GM06990 (cell line): ENCODE measurements around the gene SDCCAG8.

ENCODE experiments used
- DNase-seq: peaks from one replicate; pipeline ENCODE4 v3.0.0-alpha.2; 2011; ENCODE audit not compliant: insufficient read length; ENCODE audit errors: extremely low read depth
- H3K27me3 ChIP-seq: replicated peaks from 2 replicates; pipeline ENCODE4 v1.6.0; 2011; ENCODE audit warnings: low read length; ENCODE audit not compliant: control insufficient read depth, insufficient read depth
- H3K36me3 ChIP-seq: 2 replicates; pipeline ENCODE4 v1.5.1; 2011; ENCODE audit warnings: low read length; ENCODE audit not compliant: control insufficient read depth, insufficient read depth
- H3K4me3 ChIP-seq: replicated peaks from 2 replicates; pipeline ENCODE4 v1.5.1; 2011; ENCODE audit warnings: low read depth, mild to moderate bottlenecking, control low read depth, low read length
- CTCF ChIP-seq: IDR thresholded peaks from 2 replicates; pipeline ENCODE4 v1.5.1; 2011; ENCODE audit warnings: low read length, control low read depth, mild to moderate bottlenecking, inconsistent platforms; ENCODE audit not compliant: insufficient read depth, poor library complexity, severe bottlenecking

The SDCCAG8 gene

GRCh38 chr1:243434594-243434993 is 178.8 kb downstream of the SDCCAG8 start:
- no peaks in the 10 kb centered on the region for H3K27me3 ChIP-seq
- no peak overlapping the region for H3K4me3 ChIP-seq
- no peak for DNase-seq
- TF ChIP-seq CTCF, result no peak
- no peaks in the 10 kb centered on the region for H3K36me3 ChIP-seq

DNA sequence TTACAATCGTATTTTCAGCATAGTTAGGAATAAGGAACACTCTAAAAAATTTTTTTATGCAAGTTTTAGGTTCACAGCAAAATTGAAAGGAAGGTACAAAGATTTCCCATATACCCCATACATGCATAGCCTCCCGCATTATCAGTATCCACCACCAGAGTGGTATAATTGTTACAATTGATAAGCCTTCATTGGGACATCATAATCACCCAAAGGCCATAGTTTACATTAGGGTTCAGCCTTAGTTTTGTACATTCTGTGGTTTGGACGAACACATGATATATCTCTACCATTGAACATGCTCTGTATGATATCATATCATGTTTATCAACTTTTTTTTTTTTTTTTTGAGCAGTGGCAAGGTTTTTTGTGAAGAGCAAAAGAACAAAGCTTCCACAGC is 180.0 kb downstream of the SDCCAG8 start:
- no peak for DNase-seq
- Histone ChIP-seq H3K27me3 (no peaks in the 10 kb centered on the region), H3K36me3 (no peaks in the 10 kb centered on the region), H3K4me3 (no peak overlapping the region)
- no peak for TF ChIP-seq CTCF

DNA sequence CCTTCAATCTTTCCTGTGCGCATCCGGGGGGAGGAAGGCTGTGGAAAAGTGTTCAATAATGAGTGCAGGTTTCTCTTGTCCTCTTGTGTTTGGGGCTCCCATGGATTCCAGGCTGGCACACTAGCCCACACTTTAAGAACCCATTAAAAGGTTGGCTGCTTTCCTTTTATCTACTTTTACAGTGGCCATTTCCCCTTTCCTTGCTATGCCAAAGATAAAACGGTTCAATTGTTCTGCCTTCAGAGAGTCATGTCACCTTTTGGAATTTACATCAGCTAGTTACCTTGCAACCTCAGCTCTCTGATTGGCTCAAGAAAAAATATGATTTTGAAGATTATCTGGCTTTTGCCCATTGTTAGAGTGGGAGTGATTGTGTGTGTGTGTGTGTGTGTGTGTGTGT is 182.3 kb downstream of the SDCCAG8 start:
- TF ChIP-seq CTCF, result no peak
- DNase-seq, result no peak
- H3K27me3 ChIP-seq, result no peaks in the 10 kb centered on the region

DNA sequence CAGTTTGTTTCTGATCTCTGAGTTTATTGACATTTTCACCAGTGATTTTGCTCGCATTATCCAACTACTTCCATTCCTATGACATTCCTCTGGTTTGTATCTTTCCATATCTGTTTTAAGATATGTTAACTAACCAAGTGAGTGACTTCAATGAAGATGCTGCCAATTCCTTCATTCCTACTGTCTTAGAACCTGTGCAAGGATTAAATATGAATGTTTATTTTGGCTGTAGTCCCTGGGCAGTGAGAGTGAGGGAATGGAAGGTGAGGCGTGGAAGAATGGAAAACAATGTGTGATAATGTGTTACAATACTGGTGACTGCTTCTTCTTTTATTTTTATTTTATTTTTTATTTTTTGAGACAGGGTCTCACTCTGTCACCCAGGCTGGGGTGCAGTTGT is 183.0 kb downstream of the SDCCAG8 start:
- no peak for DNase-seq
- Histone ChIP-seq H3K27me3 (no peaks in the 10 kb centered on the region), H3K4me3 (no peak overlapping the region), H3K36me3 (no peaks in the 10 kb centered on the region)
- TF ChIP-seq CTCF, result no peak

More for the DNA sequence above, 182.3 kb downstream of the SDCCAG8 start:
- no peak overlapping the region for H3K4me3 ChIP-seq
- no peaks in the 10 kb centered on the region for H3K36me3 ChIP-seq

DNA sequence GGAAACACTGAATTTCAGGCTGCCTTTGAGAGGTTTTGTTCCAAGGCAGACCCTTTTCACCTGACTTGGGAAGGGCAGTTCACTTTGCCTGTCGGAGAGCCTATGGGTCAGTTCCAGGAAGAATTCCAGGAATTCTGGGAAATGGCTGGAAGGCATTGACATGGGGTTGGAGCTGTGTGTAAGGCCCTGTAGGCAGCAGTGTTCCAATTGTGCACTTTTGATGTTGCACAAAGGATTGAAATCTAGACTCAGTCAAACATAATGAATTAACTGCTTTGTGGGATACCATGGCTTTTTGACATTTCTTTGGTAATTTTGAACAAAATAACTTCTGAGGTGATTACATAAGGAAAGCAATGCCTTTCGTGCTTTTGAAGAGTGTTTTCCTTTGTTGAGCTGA is 184.6 kb downstream of the SDCCAG8 start:
- Histone ChIP-seq H3K4me3 (no peak overlapping the region), H3K27me3 (no peaks in the 10 kb centered on the region), H3K36me3 (no peaks in the 10 kb centered on the region)
- no peak for TF ChIP-seq CTCF
- DNase-seq, result no peak

- DNase-seq, result no peak
- TF ChIP-seq CTCF, result no peak
- Histone ChIP-seq H3K4me3 (no peak overlapping the region), H3K36me3 (no peaks in the 10 kb centered on the region), H3K27me3 (no peaks in the 10 kb centered on the region)
Observed at GRCh38 chr1:243441601-243442000, 185.8 kb downstream of the SDCCAG8 start.
